IPS-18a (cell line): ENCODE data around the gene NEMF.

Experiments used
- H3K27ac ChIP-seq: one replicate; pipeline ENCODE4 v1.5.1; 2013; ENCODE audit warnings: low read length
- H3K27me3 ChIP-seq: one replicate; pipeline ENCODE4 v1.6.1; 2013; ENCODE audit warnings: mild to moderate bottlenecking, low read length; ENCODE audit not compliant: control insufficient read depth, insufficient read depth
- H3K36me3 ChIP-seq: one replicate; pipeline ENCODE4 v1.6.1; 2013; ENCODE audit warnings: low read depth, low read length; ENCODE audit not compliant: control insufficient read depth
- H3K4me1 ChIP-seq: one replicate; pipeline ENCODE4 v1.6.1; 2013; ENCODE audit warnings: low read depth, low read length; ENCODE audit not compliant: control insufficient read depth
- H3K4me3 ChIP-seq: one replicate; pipeline ENCODE4 v1.5.1; 2013; ENCODE audit warnings: low read length
- H3K9ac ChIP-seq: one replicate; pipeline ENCODE4 v1.6.1; 2013; ENCODE audit warnings: mild to moderate bottlenecking, low read length, moderate library complexity
- H3K9me3 ChIP-seq: one replicate; pipeline ENCODE4 v1.6.1; 2013; ENCODE audit warnings: low read depth, low read length; ENCODE audit not compliant: control insufficient read depth

Gene NEMF

DNA sequence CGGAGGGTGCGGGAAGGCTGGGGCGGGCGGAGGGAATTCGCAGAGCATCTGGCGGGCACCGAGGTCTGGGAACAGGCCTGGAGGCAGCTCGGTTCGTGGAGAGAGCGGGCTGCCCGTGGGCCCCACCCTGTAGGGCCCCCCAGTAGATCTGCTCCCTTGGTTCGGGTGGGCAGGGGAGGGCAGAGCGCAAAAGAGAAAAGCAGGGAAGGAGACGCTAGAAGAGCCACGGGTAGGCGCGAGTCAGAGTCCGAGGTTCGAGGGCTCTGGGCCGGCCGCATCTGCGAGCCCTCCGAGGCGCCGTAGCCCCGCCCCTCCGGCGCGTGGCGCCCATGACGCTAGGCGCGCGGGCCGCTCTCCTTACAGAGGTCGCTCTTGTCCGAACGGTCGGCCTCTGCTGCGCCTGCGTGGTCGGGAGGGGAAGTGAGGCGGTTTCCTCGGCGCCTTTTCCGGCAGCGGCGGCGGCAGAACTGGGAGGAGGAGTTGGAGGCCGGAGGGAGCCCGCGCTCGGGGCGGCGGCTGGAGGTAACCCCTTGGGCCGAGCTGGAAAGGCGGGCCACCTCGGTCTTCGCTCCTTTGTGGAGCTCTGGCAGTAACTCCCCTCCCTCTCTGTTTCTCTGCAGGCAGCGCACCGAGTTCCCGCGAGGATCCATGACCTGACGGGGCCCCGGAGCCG is 40.2 kb upstream of the NEMF start, which contains the start of gene ARF6:
ARF6 (plus strand) TSS at position 447 of the 673 bp plus-strand sequence. CDS start 655 bp downstream, outside the sequence.
- peaks cover 16% of the 10 kb centered on the region for H3K36me3 ChIP-seq
- peak within 1 kb of the TSS; percentile 93 for H3K4me3 ChIP-seq
- no peaks in the 10 kb centered on the region for H3K9me3 ChIP-seq
- peaks cover 16% of the 10 kb centered on the region for H3K4me1 ChIP-seq
- peak within 1 kb of the TSS; percentile 96 for H3K9ac ChIP-seq
- no peaks in the 10 kb centered on the region for H3K27me3 ChIP-seq
- peak within 1 kb of the TSS; percentile 87 for H3K27ac ChIP-seq

DNA sequence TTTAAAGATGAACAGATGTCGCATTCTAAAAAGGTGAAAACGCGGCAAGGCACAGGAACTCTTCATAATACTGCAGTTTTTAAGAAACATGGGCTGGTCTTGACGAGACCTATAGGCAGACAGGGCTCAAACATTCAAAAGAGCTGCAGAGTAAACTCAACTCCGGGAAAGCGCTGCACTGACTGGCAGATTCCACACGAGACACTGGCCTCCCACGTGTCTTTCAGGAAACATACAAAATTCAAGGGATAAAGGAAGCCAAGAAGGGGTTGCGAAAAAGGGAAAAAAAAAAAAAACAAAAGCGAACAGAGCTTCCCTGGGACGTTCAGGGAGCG is 39.7 kb upstream of the NEMF start:
- H3K27me3 ChIP-seq, result no peaks in the 10 kb centered on the region
- H3K4me1 ChIP-seq, result peaks cover 16% of the 10 kb centered on the region
- peak overlapping the region; percentile 93 for H3K4me3 ChIP-seq
- H3K36me3 ChIP-seq, result peaks cover 16% of the 10 kb centered on the region
- H3K27ac ChIP-seq, result peak overlapping the region; percentile 84
- peak overlapping the region; percentile 96 for H3K9ac ChIP-seq
- H3K9me3 ChIP-seq, result no peaks in the 10 kb centered on the region

DNA sequence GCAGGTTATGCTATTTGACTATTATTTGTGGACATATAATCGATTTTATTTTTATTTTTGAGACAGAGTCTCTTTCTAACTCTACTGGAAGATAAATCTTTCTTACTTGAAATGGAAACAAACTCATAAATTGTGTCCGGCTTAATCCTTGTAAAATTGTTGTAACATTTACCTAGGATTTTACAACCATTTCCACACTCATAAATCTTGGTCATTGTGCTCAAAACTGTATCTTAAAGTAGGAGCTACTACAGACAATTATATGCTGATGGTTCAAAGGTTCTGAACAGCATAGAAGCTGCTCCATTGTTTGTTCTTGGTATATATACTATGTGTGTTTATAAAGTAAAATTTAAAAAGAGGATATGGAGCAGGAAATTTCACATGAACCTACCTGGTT is 35.7 kb upstream of the NEMF start:
- Histone ChIP-seq H3K9ac (no peak overlapping the region), H3K36me3 (no peaks in the 10 kb centered on the region), H3K4me1 (peaks cover 9% of the 10 kb centered on the region), H3K9me3 (no peaks in the 10 kb centered on the region), H3K4me3 (no peak overlapping the region), H3K27ac (no peak overlapping the region), H3K27me3 (no peaks in the 10 kb centered on the region)

DNA sequence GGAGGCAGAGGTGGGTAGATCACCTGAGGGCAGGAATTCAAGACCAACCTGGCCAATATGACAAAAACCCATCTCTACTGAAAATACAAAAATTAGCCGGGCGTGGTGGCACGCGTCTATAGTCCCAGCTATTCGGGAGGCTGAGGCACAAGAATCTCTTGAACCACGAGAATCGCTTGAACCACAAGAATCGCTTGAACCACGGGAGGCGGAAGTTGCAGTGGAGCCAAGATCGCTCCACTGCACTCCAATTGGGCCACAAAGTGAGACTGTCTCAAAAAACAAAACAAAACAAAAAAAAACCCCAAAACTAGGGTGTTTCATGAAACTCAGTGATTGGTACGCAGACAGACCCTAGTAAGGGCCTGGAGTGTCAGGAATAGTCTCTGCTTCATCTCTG is 33.9 kb upstream of the NEMF start:
- Histone ChIP-seq H3K27me3 (no peaks in the 10 kb centered on the region), H3K9me3 (no peaks in the 10 kb centered on the region), H3K36me3 (no peaks in the 10 kb centered on the region), H3K4me1 (peaks cover 16% of the 10 kb centered on the region), H3K4me3 (no peak overlapping the region), H3K9ac (no peak overlapping the region), H3K27ac (no peak overlapping the region)

DNA sequence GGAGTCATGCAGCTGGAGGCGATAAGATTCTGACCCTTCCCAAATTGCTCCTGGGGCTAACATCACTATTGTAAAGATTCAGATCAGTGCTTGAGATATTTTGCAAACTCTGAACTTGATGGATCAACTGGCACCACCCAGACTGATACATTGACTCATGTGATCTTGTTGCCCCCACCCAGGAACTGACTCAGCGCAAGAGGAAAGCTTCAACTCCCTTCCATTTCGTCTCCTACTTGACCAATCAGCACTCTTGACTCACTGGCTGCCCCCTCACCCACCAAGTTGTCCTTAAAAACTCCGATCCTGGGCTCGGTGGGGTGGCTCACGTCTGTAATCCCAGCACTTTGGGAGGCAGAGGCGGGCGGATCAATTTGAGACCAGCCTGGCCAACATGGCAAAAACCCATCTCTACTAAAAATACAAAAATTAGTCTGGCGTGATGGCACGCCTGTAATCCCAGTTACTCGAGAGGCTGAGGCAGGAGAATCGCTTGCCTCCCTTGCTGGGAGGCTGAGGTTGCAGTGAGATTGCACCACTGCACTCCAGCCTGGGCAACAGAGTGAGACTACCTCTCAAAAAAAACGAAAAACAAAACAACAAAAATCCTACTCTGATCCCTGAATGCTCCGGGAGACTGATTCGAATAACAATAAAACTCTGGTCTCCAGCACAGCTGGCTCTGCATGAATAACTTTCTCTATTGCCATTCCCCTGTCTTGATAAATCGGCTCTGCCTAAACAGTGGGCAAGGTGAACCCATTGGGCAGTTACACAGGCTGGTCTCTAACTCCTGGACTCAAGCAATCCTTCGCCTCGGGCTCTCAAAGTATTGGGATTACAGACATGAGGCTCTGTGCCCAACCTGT is 30.5 kb upstream of the NEMF start:
- no peak overlapping the region for H3K27ac ChIP-seq

DNA sequence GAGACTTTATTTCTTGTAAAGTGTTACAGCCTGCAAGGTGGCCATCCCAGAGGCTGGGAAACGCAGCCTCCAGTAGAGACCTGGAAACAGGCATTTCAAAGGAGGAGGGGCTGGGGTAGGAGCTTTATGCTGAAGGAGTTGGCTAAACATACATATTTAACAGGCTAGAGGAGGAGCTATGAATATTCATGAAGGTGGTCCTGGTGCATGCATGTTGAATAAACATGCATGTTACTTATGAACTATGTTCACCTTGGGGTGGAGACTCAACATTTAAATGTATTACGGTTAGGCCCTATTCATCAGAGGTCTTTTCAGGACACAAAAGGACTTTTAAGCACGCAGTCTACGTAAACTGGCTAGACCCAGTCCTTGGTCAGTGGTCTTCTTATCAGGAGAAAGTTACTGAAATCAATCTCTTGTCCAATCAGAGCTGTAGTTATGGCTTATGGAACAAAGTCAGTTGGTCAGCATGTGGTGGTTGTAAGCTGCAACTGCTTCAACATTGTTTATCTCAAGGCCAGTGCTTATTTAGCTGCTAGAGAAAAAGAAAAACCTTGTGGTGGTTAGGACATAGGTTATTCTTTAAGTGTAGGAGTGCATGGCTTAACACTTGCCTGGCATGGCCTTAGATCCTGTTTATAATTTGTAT is 28.9 kb upstream of the NEMF start:
- Histone ChIP-seq H3K9me3 (no peaks in the 10 kb centered on the region), H3K27ac (no peak overlapping the region), H3K4me3 (no peak overlapping the region), H3K9ac (no peak overlapping the region), H3K27me3 (no peaks in the 10 kb centered on the region), H3K36me3 (no peaks in the 10 kb centered on the region), H3K4me1 (peaks cover 16% of the 10 kb centered on the region)

More for the DNA sequence above, 30.5 kb upstream of the NEMF start:
- H3K27me3 ChIP-seq, result no peaks in the 10 kb centered on the region
- no peak overlapping the region for H3K9ac ChIP-seq
- H3K9me3 ChIP-seq, result no peaks in the 10 kb centered on the region
- H3K36me3 ChIP-seq, result no peaks in the 10 kb centered on the region
- no peak overlapping the region for H3K4me3 ChIP-seq
- H3K4me1 ChIP-seq, result peaks cover 16% of the 10 kb centered on the region

DNA sequence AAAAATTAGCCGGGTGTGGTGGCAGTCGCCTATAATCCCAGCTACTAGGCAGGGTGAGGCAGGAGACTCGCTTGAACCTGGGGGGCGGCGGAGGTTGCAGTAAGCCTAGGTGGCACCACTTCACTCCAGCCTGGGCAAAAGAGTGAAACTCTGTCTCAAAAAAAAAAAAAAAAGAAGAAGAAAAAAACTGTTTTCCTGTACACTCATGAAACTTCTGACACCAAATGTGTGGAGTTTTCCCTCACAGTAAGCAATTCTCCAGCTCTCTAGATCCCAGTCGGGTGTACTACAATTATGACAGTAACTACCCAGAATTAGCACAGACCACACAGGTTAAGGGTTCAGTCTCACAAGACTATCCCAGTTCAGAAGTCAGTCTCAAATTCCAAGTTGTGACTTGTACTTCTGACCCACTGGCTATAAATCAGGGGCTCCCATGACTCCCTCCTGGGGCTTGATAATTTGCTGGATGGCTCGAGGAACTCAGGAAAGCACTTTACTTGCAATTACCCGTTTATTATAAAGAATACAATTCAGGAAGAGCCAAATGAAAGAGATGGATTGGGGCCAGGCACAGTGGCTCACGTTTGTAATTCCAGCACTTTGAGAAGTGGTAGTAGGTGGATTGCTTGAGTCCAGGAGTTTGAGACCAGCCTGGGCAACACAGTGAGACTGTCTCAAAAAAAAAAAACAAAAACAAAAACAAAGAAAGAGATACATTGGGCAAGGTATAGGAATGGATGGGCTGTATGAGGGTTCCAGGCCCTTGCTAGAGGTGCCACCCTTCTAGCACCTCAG is 27.9 kb upstream of the NEMF start:
- H3K36me3 ChIP-seq, result no peaks in the 10 kb centered on the region
- peaks cover 16% of the 10 kb centered on the region for H3K4me1 ChIP-seq
- no peaks in the 10 kb centered on the region for H3K27me3 ChIP-seq
- H3K27ac ChIP-seq, result no peak overlapping the region
- H3K9me3 ChIP-seq, result no peaks in the 10 kb centered on the region
- no peak overlapping the region for H3K4me3 ChIP-seq
- no peak overlapping the region for H3K9ac ChIP-seq

DNA sequence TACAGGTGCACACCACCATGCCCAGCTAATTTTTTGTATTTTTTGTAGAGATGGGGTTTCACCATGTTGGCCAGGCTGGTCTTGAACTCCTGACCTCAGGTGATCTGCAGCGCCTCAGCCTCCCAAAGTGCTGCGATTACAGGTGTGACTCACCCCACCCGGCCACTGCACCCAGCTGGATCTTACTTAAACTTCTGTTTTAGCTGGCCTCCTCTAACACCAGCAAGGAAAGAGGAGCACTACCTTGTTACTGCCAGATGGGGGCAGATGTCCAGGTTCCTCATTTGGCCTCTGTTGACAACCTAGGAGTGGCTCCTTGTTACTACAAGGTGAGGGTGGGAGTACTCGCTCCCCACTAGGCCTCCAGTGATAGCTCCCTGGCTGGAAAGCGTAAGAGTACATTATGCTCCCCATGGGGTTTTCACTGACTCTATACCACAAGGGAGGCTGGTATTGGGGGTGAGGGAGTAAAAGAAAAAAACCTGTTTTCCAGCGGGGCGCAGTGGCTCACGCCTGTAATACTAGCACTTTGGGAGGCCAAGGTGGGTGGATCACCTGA is 27.1 kb upstream of the NEMF start:
- Histone ChIP-seq H3K4me3 (no peak overlapping the region), H3K36me3 (no peaks in the 10 kb centered on the region), H3K9me3 (no peaks in the 10 kb centered on the region), H3K4me1 (peaks cover 16% of the 10 kb centered on the region), H3K27me3 (no peaks in the 10 kb centered on the region), H3K27ac (no peak overlapping the region), H3K9ac (no peak overlapping the region)

DNA sequence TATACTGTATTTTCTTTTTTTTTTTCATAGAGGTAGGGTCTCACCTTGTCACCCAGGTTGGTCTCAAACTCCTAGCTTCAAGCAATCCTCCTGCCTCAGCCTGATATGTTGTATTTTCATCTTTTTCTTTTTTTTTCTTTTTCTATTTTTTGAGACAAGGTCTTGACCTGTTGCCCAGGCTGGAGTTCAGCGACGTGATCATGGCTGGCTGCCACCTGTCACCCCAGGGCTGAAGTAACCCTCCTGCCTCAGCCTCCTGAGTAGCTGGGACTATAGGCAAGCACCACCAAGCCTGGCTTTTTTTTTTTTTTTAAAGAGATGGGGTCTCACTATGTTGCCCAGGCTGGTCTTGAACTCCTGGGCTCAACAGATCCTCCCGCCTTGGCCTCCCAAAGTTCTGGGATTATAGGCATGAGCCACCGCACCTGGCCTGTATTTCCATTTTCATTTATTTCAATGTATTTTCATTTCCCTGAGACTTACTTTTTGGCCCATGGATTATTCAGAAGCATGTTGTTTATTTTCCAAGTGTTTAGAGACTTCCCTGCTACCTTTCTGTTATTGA is 24.1 kb upstream of the NEMF start:
- Histone ChIP-seq H3K36me3 (no peaks in the 10 kb centered on the region), H3K9me3 (no peaks in the 10 kb centered on the region), H3K27ac (no peak overlapping the region), H3K4me1 (no peaks in the 10 kb centered on the region), H3K9ac (no peak overlapping the region), H3K4me3 (no peak overlapping the region), H3K27me3 (no peaks in the 10 kb centered on the region)

DNA sequence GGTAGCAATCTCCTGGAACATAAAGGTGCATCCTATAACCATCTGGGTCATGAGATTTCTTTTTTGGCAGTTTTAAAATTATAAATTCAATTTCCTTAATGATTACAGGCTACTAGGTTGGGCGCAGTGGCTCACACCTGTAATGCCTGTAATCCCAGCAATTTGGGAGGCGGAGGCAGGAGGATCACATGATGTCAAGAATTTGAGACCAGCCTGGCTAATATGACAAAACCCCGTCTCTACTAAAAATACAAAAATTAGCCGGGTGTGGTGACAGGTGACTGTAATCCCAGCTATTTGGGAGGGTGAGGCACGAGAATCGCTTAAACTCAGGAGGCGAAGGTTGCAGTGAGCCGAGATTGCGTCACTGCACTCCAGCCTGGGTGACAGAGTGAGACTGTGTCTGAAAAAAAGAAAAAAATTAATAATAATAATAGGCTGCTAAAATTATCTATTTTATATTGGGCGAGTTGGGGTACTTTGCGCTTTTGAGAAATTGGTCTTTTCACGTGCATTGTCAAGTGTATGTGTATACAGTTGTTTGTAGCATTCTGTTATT is 23.1 kb upstream of the NEMF start:
- no peaks in the 10 kb centered on the region for H3K4me1 ChIP-seq
- H3K9ac ChIP-seq, result no peak overlapping the region
- no peak overlapping the region for H3K27ac ChIP-seq
- no peaks in the 10 kb centered on the region for H3K9me3 ChIP-seq
- no peaks in the 10 kb centered on the region for H3K27me3 ChIP-seq
- H3K36me3 ChIP-seq, result no peaks in the 10 kb centered on the region
- H3K4me3 ChIP-seq, result no peak overlapping the region
